ENCODE measurements around the gene DNAJC5G.

The DNAJC5G gene, protein sequence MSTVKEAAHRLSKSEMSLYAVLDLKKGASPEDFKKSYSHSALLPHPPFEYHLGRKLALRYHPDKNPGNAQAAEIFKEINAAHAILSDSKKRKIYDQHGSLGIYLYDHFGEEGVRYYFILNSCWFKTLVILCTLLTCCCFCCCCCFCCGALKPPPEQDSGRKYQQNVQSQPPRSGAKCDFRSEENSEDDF

GRCh38 chr2:27275211-27276150 lies at the start of gene DNAJC5G:
TSS of gene DNAJC5G (plus strand) at chr2:27275433. CDS start at chr2:27276729, 1,296 bp downstream.
- no peak for FAIRE-seq

DNA sequence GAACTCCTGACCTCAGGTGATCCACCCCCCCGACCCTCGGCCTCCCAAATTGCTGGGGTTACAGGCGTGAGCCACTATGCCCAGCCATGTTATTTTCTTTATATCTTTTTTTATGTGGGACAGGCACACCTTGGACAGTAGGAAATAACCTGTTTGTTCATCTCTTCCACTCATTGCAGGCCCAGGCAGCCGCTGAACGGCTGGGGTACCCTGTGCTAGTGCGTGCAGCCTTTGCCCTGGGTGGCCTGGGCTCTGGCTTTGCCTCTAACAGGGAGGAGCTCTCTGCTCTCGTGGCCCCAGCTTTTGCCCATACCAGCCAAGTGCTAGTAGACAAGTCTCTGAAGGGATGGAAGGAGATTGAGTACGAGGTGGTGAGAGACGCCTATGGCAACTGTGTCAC lies 49.7 kb upstream of the DNAJC5G start:
- no peak for FAIRE-seq

GRCh38 chr2:27227501-27227900 lies 47.7 kb upstream of the DNAJC5G start:
- no peak for FAIRE-seq

- FAIRE-seq, result no peak
These were observed 43.3 kb upstream of the DNAJC5G start for GRCh38 chr2:27231921-27232320.

DNA sequence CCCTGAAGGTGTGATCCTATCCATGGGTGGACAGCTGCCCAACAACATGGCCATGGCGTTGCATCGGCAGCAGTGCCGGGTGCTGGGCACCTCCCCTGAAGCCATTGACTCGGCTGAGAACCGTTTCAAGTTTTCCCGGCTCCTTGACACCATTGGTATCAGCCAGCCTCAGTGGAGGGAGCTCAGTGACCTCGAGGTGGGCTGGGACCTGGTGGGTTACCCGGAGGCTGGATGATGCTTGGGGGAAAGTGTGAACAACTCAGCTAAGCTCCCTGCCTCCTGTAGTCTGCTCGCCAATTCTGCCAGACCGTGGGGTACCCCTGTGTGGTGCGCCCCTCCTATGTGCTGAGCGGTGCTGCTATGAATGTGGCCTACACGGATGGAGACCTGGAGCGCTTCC lies 41.9 kb upstream of the DNAJC5G start:
- no peak for FAIRE-seq

DNA sequence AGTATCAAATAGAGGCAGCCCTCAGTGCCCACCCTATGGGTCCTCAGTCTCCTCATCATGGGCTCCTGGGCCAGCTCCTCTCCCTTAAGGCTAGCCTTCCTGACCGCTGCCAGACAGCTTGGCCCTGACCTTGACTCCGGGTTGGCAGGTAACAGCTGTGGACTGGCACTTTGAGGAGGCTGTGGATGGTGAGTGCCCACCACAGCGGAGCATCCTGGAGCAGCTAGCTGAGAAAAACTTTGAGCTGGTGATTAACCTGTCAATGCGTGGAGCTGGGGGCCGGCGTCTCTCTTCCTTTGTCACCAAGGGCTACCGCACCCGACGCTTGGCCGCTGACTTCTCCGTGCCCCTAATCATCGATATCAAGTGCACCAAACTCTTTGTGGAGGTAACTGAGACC lies 39.1 kb upstream of the DNAJC5G start:
- no peak for FAIRE-seq

GRCh38 chr2:27236626-27237025 lies 38.6 kb upstream of the DNAJC5G start:
- no peak for FAIRE-seq

- FAIRE-seq, result no peak
These were observed 37.8 kb upstream of the DNAJC5G start for GRCh38 chr2:27237341-27237945.

DNA sequence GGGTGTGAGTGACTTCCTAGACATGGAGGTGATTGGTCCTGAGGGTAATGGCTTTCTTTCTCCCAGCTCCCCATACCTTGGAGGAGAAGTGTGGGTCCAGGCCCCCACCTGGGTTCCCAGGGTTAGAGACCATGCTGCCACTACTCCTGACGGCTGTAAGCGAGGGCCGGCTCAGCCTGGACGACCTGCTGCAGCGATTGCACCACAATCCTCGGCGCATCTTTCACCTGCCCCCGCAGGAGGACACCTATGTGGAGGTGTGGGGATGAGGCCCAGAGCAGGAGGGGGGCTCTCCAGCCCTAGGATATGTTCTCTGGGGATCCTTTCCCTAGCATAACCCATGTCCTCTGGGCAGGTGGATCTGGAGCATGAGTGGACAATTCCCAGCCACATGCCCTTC lies 36.3 kb upstream of the DNAJC5G start:
- FAIRE-seq, result no peak

DNA sequence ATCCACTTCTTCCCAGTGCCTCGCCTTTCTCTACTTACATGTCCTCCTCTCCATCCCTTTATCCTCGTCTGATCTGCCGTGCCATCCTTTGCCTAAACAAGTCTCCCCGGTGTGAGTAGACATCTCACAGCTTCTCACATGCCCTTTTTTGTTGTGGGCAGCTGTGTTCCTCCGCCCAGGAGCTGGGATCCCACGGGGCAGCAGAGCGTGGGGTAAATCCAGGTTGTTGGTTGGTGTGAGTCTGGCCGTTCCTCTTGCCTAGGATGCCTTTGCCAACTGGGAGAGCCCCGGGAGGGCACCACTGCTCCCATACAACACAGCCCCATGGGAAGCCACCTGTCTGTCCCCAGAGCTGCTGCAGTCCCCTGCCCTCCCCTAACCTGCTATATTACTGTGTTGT lies 34.8 kb upstream of the DNAJC5G start:
- no peak for FAIRE-seq

DNA sequence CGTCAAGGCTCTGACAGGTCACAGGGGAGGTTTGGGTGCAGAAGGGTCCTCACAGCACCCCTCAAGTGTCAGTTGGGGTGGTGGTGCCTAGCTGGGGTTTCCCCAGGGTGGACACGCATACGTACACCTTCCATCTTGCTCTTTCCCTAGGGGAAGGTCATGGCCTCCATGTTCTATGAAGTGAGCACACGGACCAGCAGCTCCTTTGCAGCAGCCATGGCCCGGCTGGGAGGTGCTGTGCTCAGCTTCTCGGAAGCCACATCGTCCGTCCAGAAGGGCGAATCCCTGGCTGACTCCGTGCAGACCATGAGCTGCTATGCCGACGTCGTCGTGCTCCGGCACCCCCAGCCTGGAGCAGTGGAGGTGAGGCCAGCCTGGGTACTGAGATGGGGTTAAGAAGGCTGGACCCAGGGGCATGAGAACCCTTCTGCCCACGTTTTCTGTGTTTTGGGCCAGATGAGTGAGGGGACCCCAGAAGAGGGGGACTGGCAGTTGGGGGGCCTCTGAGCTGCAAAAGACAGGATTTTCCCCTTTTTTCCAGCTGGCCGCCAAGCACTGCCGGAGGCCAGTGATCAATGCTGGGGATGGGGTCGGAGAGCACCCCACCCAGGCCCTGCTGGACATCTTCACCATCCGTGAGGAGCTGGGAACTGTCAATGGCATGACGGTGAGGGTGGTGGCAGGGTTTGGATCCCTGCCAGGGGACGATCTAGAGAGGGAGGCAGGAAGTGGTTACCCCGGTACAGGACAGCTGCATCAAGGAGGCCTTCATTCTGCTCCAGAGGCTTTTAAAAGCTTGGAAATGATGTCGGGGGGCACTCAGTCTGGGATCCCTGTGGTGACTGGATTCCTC lies 33.2 kb upstream of the DNAJC5G start:
- no peak for FAIRE-seq

GRCh38 chr2:27242614-27242951 lies 32.6 kb upstream of the DNAJC5G start:
- no peak for FAIRE-seq

- no peak for FAIRE-seq
These were observed 31.7 kb upstream of the DNAJC5G start for GRCh38 chr2:27243391-27244130.

DNA sequence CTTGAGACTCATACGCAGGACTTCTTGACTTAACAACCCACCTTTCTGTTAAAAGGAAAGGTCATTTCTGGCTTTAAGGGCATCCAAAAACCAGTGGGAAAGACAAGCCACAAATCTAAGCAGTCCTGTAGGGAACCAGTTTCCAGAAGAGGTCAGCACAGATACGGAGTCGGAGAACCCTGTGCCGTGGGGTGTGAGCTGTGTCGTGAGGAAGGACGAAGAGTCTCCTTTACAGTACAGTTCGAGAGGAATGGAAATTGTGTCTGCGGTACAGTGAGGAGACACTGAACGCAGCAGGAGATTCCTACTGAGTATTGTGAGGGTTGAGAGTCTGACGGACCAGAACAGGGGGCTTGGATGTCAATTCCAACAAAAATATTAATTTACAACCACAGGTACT lies 30.1 kb upstream of the DNAJC5G start:
- no peak for FAIRE-seq

GRCh38 chr2:27245626-27246025 lies 29.6 kb upstream of the DNAJC5G start:
- FAIRE-seq, result no peak

DNA sequence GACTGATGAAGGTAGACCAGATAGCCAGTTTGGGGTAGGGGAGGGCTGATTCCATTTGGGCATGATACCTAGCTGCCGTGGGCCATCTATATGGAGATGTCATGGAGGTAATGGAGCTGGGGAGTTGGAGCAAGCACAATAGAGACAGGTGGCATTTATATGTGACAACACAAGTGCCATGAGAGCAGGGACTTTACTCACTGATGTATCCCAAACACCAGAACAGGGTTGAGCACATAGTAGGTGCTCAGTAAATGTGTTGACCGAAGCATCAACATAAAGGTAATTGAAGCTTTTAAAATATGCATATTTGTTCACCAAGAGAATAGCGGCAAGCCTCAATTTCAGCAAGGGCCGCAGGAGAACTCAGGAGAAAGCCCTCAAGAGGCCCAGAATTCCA lies 27.3 kb upstream of the DNAJC5G start:
- FAIRE-seq, result no peak

GRCh38 chr2:27249159-27249890 lies 25.9 kb upstream of the DNAJC5G start:
- FAIRE-seq, result no peak

DNA sequence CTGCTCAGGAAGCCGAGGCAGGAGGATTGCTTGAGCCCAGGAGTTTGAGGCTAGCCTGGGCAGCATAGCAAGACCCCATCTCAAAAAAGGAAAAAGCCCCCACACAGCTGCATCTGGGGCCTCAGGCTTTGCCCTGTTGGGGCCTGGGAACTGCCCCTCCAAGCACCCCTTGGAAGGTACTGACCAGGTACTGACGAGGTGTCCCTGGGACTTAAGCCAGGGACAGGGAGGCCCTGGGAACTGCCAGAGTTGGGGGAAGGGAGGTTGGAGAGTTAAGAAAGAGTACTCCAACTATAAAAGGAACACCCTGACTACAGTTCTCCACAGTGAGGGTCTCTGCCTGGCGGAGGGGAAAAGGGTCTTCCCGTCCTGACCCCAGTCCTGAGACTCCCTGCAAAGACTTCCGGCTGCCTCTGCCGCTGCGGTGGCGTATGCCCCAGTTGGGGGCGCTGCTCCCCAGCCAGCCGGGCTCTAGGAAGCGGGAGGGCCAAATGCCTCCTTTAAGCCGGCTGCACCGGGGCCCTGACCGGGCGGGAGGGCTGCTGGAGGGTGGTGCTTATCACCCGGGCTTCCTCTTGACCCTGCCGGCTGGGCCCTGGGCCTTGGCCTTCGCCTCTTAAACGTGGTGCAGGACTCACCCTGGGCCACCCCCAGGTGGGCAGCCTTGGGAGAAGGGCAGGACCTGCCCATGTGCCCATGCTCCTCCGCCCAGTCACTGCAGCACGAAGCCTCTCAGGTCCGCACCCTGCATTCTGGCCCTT lies 25.2 kb upstream of the DNAJC5G start:
- FAIRE-seq, result no peak

GRCh38 chr2:27250652-27251379 lies 24.4 kb upstream of the DNAJC5G start:
- FAIRE-seq, result no peak

GRCh38 chr2:27251766-27252165 lies 23.5 kb upstream of the DNAJC5G start:
- FAIRE-seq, result no peak
